T-cell (primary cell): Measurements from ENCODE around the gene ASCC1. TPM values are rescaled to one million over a fixed set of nuclear protein-coding genes. Genes with fewer than 3 reads are reported as not detected.
A peak's percentile ranks its signal among the peaks of the same experiment; 100 is the strongest.
"Not testable (repeated sequence)": the region's sequence is repeated elsewhere in the genome, so short reads cannot be mapped to it uniquely, and the experiment has no call there.

Source experiments
- ATAC-seq, 4 experiments: fragments of 200-7000 bp in 3 of 4; fragments of 150-1000 bp in 1 of 4; cut with Tn5 transposase; replicated peaks in 1 of 4; 1 replicate in 3 of 4; 2 replicates in 1 of 4; pipeline ENCODE4 v1.10.0; 2021; ENCODE audit warnings: moderate library complexity in 3 of 4, mild to moderate bottlenecking in 2 of 4, moderate number of reproducible peaks in 1 of 4
- CTCF ChIA-PET, 2 donors: fragments of 300-600 bp; sonication (Branson Sonifier 250); formaldehyde crosslinking; loops; one replicate each; lab custom pipeline; 2022; ENCODE audit warnings: antibody characterized with exemption in 2 of 2; lab: Charles Lee
- POLR2A ChIA-PET, 2 donors: fragments of 300-600 bp; sonication (Branson Sonifier 250); formaldehyde crosslinking; loops; one replicate each; lab custom pipeline; 2022; ENCODE audit warnings: antibody characterized with exemption in 2 of 2; lab: Charles Lee
- DNase-seq, 35 experiments: peaks; one replicate each; pipeline versions ENCODE4 v3.0.0 to v3.0.0-alpha.2; 2013 to 2023
- H3K27ac ChIP-seq: one replicate; pipeline ENCODE4 v1.5.1; 2013; ENCODE audit warnings: low read length
- H3K27me3 ChIP-seq, 2 experiments: replicated peaks in 1 of 2; 1 replicate in 1 of 2; 2 replicates in 1 of 2; pipeline versions ENCODE4 v1.6.1 to v1.7.0; 2013; ENCODE audit warnings: low read length in 1 of 2, mixed read lengths in 1 of 2; ENCODE audit not compliant: control insufficient read depth in 2 of 2, insufficient read depth in 2 of 2; ENCODE audit errors: extremely low read depth in 1 of 2
- H3K36me3 ChIP-seq, 2 donors: 1 replicate in 1 of 2; 2 replicates in 1 of 2; pipeline versions ENCODE4 v1.6.1 to v1.7.0; 2013; ENCODE audit warnings: low read length in 1 of 2; ENCODE audit not compliant: control insufficient read depth in 2 of 2, insufficient read depth in 1 of 2; ENCODE audit errors: extremely low read depth in 1 of 2
- H3K4me1 ChIP-seq, 2 experiments: 1 replicate in 1 of 2; 2 replicates in 1 of 2; pipeline versions ENCODE4 v1.6.1 to v1.7.0; 2013; ENCODE audit warnings: low read length in 2 of 2, mixed read lengths in 1 of 2; ENCODE audit not compliant: insufficient read depth in 2 of 2, control insufficient read depth in 1 of 2; ENCODE audit errors: extremely low read depth in 1 of 2
- H3K4me3 ChIP-seq, 2 donors: 1 replicate in 1 of 2; 2 replicates in 1 of 2; pipeline versions ENCODE4 v1.5.1 to v1.7.0; 2013; ENCODE audit warnings: mild to moderate bottlenecking in 2 of 2, low read length in 1 of 2, moderate library complexity in 1 of 2; ENCODE audit not compliant: control insufficient read depth in 1 of 2; ENCODE audit errors: extremely low read depth in 1 of 2
- H3K9me3 ChIP-seq: 2 replicates; pipeline ENCODE4 v1.7.0; 2013
- H3K27ac Mint-ChIP-seq, 2 donors: one replicate each; pipeline ENCODE4 v1.8.0; 2020 to 2021; ENCODE audit warnings: mild to moderate bottlenecking in 2 of 2, mixed read lengths in 2 of 2
- H3K27me3 Mint-ChIP-seq, 2 donors: one replicate each; pipeline ENCODE4 v1.8.0; 2021 to 2022; ENCODE audit warnings: mixed read lengths in 2 of 2
- H3K36me3 Mint-ChIP-seq: one replicate; pipeline ENCODE4 v1.8.0; 2021; ENCODE audit warnings: mixed read lengths
- H3K4me1 Mint-ChIP-seq, 3 donors: one replicate each; pipeline ENCODE4 v1.8.0; 2020 to 2022; ENCODE audit warnings: mixed read lengths in 3 of 3, mild to moderate bottlenecking in 1 of 3
- H3K4me3 Mint-ChIP-seq, 3 donors: one replicate each; pipeline ENCODE4 v1.8.0; 2020 to 2022; ENCODE audit warnings: mild to moderate bottlenecking in 3 of 3, mixed read lengths in 3 of 3, moderate library complexity in 3 of 3
- H3K9me3 Mint-ChIP-seq, 3 donors: one replicate each; pipeline ENCODE4 v1.8.0; 2020 to 2022; ENCODE audit warnings: mixed read lengths in 3 of 3
- WGBS: methylation state at CpG from one replicate; pipeline ENCODE4 v1.1.5; 2013; ENCODE audit warnings: missing lambda C conversion rate; ENCODE audit not compliant: insufficient coverage; 5-methylcytosine and 5-hydroxymethylcytosine counted together
- total RNA-seq, 35 experiments: library from RNA in 6 of 35; stranded (reverse) in 6 of 35; fragments of 120-200 nt in 1 of 35; gene quantifications; one replicate each; pipeline versions ENCODE4 v1.2.1 to v1.2.4 and lab custom pipeline; 2013 to 2026

ASCC1 gene
- total RNA-seq, 5 donors from 2014 or later (not counting 1 experiment from before 2014, with no cell fraction given): 15.7 to 24.1 (median 21.7) TPM

DNA sequence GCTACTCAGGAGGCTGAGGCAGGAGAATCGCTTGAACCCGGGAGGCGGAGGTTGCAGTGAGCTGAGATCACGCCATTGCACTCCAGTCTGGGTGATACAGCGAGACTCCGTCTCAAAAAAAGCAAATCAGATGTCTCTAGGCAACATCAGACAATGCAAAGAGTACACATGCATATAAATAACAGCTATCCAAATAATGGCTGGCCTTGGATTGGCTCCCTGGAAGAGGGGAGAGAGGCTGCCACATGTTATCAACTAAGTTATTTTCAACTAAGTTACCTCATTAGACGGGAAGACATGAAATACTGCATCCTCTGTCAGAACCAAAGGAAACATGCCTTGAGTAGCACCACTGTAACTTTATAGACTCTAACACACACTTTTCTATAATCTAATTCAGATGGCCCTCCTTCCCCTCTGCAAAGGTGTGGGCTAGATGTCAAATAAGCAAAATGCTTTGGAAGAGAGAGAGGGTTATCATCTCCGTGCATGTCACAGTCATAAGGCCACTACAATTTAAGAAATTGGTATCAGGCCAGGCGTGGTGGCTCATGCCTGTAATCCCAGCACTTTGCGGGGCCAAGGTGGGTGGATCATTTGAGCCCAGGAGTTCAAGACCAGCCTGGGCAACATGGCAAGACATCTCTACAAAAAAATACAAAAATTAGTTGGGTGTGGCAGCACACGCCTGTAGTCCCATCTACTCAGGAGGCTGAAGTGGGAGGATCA is 105.2 kb downstream of the ASCC1 start:
- CTCF ChIA-PET: no interaction called here
- Mint-ChIP-seq H3K27me3 (no peaks in the 10 kb centered on the region), H3K4me1 (peaks cover 72 to 79% (median 77%) of the 10 kb centered on the region in 3 donors), H3K27ac (peak overlapping the region; percentile 92 to 94), H3K4me3 (peak overlapping the region in 1 of 3 donors; percentile 74), H3K9me3 (no peaks in the 10 kb centered on the region), H3K36me3 (peaks cover 24% of the 10 kb centered on the region)
- H3K27ac ChIP-seq: no peak overlapping the region
- DNase-seq (no peak), ATAC-seq (no peak)
- no peaks in the 10 kb centered on the region for H3K36me3 ChIP-seq
- no peaks in the 10 kb centered on the region for H3K9me3 ChIP-seq
- H3K4me3 ChIP-seq: no peak overlapping the region
- no peaks in the 10 kb centered on the region for H3K27me3 ChIP-seq
- peaks cover 38 to 48% of the 10 kb centered on the region in 2 experiments for H3K4me1 ChIP-seq
- WGBS: 100% methylated on average over 2 of the region's 11 CpGs
- POLR2A ChIA-PET: interaction anchor here in 1 of 2 donors (0.5 kb wide), 1 partner anchor 239 kb away, joined by 4 read pairs; no protein-coding TSS in a partner anchor

DNA sequence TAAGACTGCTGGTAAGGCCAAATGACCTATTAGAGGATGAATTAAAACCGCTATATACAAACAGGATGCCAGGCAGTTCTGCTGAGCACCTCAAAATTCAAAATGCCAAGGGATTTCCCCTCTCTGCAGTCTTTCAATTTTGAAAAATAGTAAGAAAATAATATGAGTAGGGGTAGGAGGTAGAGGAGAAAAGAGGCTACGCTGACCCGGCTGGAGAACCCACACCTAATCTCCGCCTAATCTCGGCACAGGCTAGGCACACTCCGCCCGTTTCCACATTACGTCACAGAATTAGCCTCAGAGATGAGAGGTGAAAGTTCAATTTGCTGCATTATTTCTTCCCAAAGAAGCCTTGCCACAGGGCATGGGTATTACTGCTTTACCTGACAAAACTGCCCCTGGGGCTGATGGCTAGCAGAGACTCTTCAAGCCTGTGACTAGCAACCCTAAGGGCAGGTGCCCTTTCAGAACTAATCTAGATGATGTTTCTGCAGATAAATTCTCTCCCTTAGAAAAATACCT is 106.4 kb downstream of the ASCC1 start:
- CTCF ChIA-PET: no interaction called here

DNA sequence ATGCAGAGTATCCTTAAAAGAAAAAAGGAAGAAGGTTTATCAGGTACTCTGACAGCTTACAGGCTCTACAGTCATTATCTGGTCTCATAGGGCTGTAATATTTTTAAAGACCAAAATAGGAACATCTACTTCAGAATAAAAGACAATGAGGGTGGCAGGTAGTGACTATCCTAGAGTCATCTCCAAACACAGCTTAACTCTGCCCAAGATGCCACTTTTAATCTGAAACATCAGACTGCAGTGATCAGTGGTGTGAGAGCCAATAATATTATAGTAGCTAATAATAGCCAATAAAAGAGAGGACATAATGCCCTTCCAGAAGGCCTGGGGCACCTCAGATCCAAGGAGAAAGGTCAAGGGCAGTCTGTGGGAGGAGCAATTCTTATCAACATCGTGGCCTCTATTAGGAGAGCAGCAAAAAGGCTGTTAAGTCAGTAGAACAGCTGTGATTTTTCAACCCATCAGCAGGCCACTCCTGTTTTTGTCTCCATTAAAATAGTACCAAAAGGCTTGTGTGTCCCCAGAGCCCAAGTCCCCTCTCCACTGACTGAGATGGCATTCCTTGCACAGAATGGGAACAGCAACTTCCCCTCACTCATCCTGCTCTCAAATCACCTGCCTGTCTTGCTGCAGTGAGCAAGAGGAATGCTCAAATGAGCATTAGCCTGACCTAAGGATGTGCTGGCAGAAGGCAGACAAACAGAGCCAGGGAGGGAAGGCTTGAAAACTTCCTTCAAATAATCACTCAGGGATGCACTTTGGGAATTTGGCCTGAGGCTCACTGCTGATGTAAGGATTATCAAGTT is 107.0 kb downstream of the ASCC1 start:
- Histone ChIP-seq H3K36me3 (no peaks in the 10 kb centered on the region), H3K27ac (peak overlapping the region; percentile 53), H3K4me1 (peaks cover 52 to 64% of the 10 kb centered on the region in 2 experiments), H3K4me3 (no peak overlapping the region), H3K9me3 (no peaks in the 10 kb centered on the region), H3K27me3 (no peaks in the 10 kb centered on the region)
- CTCF ChIA-PET: interaction anchor here (0.5 to 1.4 kb wide), 6 partner anchors 15 to 93 kb away, joined by 3 to 5 read pairs (median 3); no protein-coding TSS in a partner anchor
- H3K27me3 Mint-ChIP-seq: no peaks in the 10 kb centered on the region
- H3K4me1 Mint-ChIP-seq: peaks cover 80 to 86% (median 85%) of the 10 kb centered on the region in 3 donors
- 60% methylated on average over 1 of the region's 1 CpG for WGBS
- POLR2A ChIA-PET: interaction anchor here (0.6 to 2.3 kb wide), 5 partner anchors 20 to 208 kb away, joined by 3 to 10 read pairs (median 4); partner anchors contain the start of gene SPOCK2 (in 1 of the 2)
- H3K27ac Mint-ChIP-seq: peak overlapping the region; percentile 92 to 94
- DNase-seq (no peak), ATAC-seq (peak; percentile 4 to 35 (median 8))
- H3K36me3 Mint-ChIP-seq: peaks cover 15% of the 10 kb centered on the region
- peak overlapping the region; percentile 34 to 74 (median 58) for H3K4me3 Mint-ChIP-seq
- H3K9me3 Mint-ChIP-seq: no peaks in the 10 kb centered on the region

More for the DNA sequence above, 106.4 kb downstream of the ASCC1 start:
- WGBS: 40% methylated on average over 1 of the region's 8 CpGs
- peak overlapping the region; percentile 92 to 94 for H3K27ac Mint-ChIP-seq
- ATAC-seq: peak; percentile 53 to 60 (median 56)
- H3K36me3 Mint-ChIP-seq: peaks cover 15% of the 10 kb centered on the region
- H3K4me1 Mint-ChIP-seq: peaks cover 75 to 81% (median 80%) of the 10 kb centered on the region in 3 donors
- Histone ChIP-seq H3K36me3 (no peaks in the 10 kb centered on the region), H3K4me1 (peaks cover 49 to 58% of the 10 kb centered on the region in 2 experiments), H3K4me3 (peak overlapping the region in 1 of 2 donors; percentile 10), H3K27me3 (no peaks in the 10 kb centered on the region), H3K27ac (peak overlapping the region; percentile 53), H3K9me3 (no peaks in the 10 kb centered on the region)
- no peaks in the 10 kb centered on the region for H3K27me3 Mint-ChIP-seq
- POLR2A ChIA-PET: no interaction called here
- no peaks in the 10 kb centered on the region for H3K9me3 Mint-ChIP-seq
- peak in 2 of 35 experiments; percentile 8 to 53 for DNase-seq
- H3K4me3 Mint-ChIP-seq: peak overlapping the region; percentile 58 to 74 (median 68)

DNA sequence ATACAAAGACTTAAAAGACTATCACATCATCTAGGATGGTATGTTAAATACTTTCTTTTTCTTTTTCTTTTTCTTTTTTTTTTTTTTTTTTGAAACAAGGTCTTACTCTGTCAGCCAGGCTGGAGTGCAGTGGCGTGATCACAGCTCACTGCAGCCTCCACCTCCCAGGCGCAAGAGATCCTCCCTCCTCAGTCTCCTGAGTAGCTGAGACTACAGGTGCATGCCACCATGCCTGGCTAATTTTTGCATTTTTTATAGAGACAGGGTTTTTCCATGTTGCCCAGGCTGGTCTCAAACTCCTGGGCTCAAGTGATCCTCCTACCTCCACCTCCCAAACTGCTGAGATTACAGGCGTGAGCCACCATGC is 108.1 kb downstream of the ASCC1 start:
- not testable (repeated sequence) for H3K9me3 Mint-ChIP-seq, H3K9me3 ChIP-seq, H3K4me3 ChIP-seq, H3K27me3 ChIP-seq, DNase-seq, H3K27me3 Mint-ChIP-seq, H3K36me3 ChIP-seq
- Mint-ChIP-seq H3K4me1 (peaks cover 82 to 86% (median 84%) of the 10 kb centered on the region in 3 donors), H3K36me3 (peaks cover 13% of the 10 kb centered on the region), H3K27ac (peak overlapping the region; percentile 92 to 94), H3K4me3 (peak overlapping the region; percentile 13 to 74 (median 67))
- peak in 2 of 4 experiments; percentile 8 to 30 for ATAC-seq
- POLR2A ChIA-PET: interaction anchor here (0.8 to 2.3 kb wide), 3 partner anchors 19 to 34 kb away, joined by 4 to 10 read pairs (median 9); partner anchors contain the start of gene SPOCK2 (in 1 of the 2)
- Histone ChIP-seq H3K27ac (peak overlapping the region; percentile 53), H3K4me1 (peaks cover 59 to 71% of the 10 kb centered on the region in 2 experiments)
- 36% methylated on average over 2 of the region's 3 CpGs for WGBS
- CTCF ChIA-PET: interaction anchor here (0.6 to 1.4 kb wide), 3 partner anchors 29 to 59 kb away, joined by 3 read pairs; no protein-coding TSS in a partner anchor

GRCh38 chr10:72107325-72108003 is 108.6 kb downstream of the ASCC1 start:
- Histone ChIP-seq H3K27me3 (no peaks in the 10 kb centered on the region), H3K4me1 (peaks cover 59 to 72% of the 10 kb centered on the region in 2 experiments), H3K27ac (peak overlapping the region; percentile 53), H3K36me3 (no peaks in the 10 kb centered on the region), H3K4me3 (peak overlapping the region in 1 of 2 donors; percentile 15), H3K9me3 (no peaks in the 10 kb centered on the region)
- DNase-seq: peak in 10 of 35 experiments; percentile 11 to 77 (median 32)
- Mint-ChIP-seq H3K4me1 (peaks cover 84 to 88% (median 84%) of the 10 kb centered on the region in 3 donors), H3K9me3 (no peaks in the 10 kb centered on the region), H3K27ac (peak overlapping the region; percentile 92 to 94), H3K36me3 (peaks cover 10% of the 10 kb centered on the region), H3K27me3 (no peaks in the 10 kb centered on the region), H3K4me3 (peak overlapping the region; percentile 62 to 74 (median 67))
- ChIA-PET POLR2A (interaction anchor here (1.0 to 2.3 kb wide), 2 partner anchors 18 to 35 kb away, joined by 4 to 10 read pairs; partner anchors contain the start of gene SPOCK2 (in 1 of the 2)), CTCF (interaction anchor here in 1 of 2 donors (0.9 to 1.4 kb wide), 2 partner anchors 59 to 1315 kb away, joined by 3 to 6 read pairs; no protein-coding TSS in a partner anchor)
- peak; percentile 75 to 88 (median 86) for ATAC-seq
- no CpG with 5 or more reads among the region's 3 CpGs for WGBS
